GM12865 (cell line): ENCODE results near the gene PPP4R1.

ENCODE experiments used
- DNase-seq: peaks from one replicate; pipeline ENCODE4 v3.0.0; 2010; ENCODE audit warnings: low read depth
- H3K4me3 ChIP-seq: 2 replicates; pipeline ENCODE4 v1.5.1; 2011; ENCODE audit warnings: mild to moderate bottlenecking, low read depth, low read length, control low read depth
- TF ChIP-seq, protein P1 (sequence below): IDR thresholded peaks from 2 replicates; pipeline ENCODE4 v1.5.1; 2011; ENCODE audit warnings: low read length, control low read depth, low read depth, inconsistent platforms; ENCODE audit not compliant: insufficient read depth; ENCODE audit errors: missing control alignments

PPP4R1 gene

GRCh38 chr18:9627642-9628041, 13.3 kb upstream of the PPP4R1 start:
- TF ChIP-seq, protein P1, sequence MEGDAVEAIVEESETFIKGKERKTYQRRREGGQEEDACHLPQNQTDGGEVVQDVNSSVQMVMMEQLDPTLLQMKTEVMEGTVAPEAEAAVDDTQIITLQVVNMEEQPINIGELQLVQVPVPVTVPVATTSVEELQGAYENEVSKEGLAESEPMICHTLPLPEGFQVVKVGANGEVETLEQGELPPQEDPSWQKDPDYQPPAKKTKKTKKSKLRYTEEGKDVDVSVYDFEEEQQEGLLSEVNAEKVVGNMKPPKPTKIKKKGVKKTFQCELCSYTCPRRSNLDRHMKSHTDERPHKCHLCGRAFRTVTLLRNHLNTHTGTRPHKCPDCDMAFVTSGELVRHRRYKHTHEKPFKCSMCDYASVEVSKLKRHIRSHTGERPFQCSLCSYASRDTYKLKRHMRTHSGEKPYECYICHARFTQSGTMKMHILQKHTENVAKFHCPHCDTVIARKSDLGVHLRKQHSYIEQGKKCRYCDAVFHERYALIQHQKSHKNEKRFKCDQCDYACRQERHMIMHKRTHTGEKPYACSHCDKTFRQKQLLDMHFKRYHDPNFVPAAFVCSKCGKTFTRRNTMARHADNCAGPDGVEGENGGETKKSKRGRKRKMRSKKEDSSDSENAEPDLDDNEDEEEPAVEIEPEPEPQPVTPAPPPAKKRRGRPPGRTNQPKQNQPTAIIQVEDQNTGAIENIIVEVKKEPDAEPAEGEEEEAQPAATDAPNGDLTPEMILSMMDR: no peak
- no peak overlapping the region for H3K4me3 ChIP-seq
- DNase-seq: no peak

GRCh38 chr18:9619990-9620389, 5.6 kb upstream of the PPP4R1 start:
- no peak overlapping the region for H3K4me3 ChIP-seq
- TF ChIP-seq, protein P1: no peak
- DNase-seq: no peak

- TF ChIP-seq, protein P1: no peak
- DNase-seq: peak; percentile 24
- no peak overlapping the region for H3K4me3 ChIP-seq
Observed at GRCh38 chr18:9619545-9619944, 5.2 kb upstream of the PPP4R1 start.

- TF ChIP-seq, protein P1: no peak
- no peak overlapping the region for H3K4me3 ChIP-seq
- DNase-seq: no peak
Observed at GRCh38 chr18:9619056-9619455, 4.7 kb upstream of the PPP4R1 start.

GRCh38 chr18:9617006-9617542, 2.7 kb upstream of the PPP4R1 start:
- no peak overlapping the region for H3K4me3 ChIP-seq
- TF ChIP-seq, protein P1: no peak
- DNase-seq: no peak

DNA sequence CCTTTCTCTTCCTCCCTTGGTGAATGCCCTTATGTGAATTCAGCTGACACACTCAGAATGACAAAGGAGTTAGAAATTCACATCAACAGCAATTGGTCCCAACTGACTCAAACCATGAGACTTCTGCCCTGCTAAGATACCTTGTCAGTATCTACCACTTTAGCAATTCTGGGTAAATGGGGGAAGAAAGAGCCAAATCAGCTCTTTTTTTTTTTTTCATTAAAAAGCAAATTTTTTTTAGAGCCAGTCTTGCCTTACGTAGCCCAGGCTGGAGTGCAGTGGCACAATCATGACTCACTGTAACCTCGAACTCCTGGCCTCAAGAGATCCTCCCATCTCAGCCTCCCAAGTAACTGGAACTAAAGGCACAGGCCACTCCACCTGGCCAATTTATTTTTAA, 1.7 kb upstream of the PPP4R1 start:
- no peak for DNase-seq
- no peak overlapping the region for H3K4me3 ChIP-seq
- TF ChIP-seq, protein P1: no peak

- DNase-seq: no peak
- peak overlapping the region; percentile 71 for H3K4me3 ChIP-seq
- TF ChIP-seq, protein P1: no peak
Observed at GRCh38 chr18:9615280-9615797, 980 bp upstream of the PPP4R1 start.
